ENCODE results near the gene CHD3.

DNA sequence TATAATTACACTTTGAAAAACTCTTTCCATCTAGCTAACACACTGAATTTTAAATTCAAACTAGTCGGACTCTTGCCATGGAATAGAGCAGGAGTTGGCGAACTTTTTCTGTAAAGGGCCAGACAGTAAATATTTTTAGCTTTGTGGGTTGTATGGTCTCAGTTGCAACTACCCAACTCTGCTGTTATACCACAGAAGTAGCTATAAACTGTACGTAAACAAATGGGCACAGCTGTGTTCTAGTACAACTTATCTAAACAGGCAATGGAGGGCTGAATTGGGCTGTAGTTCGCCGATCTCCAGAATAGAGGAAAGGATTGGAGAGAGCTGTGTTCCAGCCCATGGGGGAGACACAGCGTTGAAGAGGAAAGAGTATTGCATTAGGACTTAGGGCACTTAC is 52.2 kb downstream of the CHD3 start:
- TF ChIP-seq CTCF (IDR thresholded peaks at IDR 0.05; ENCODE audit: poor library complexity, severe bottlenecking) (no peak), REST (IDR thresholded peaks at IDR 0.05; ENCODE audit: borderline replicate concordance) (no peak), EZH2 (IDR thresholded peaks at IDR 0.05; ENCODE audit: borderline replicate concordance, insufficient read depth, low read length, poor library complexity, severe bottlenecking) (no peak)
